Keratinocyte (primary cell): ENCODE data around the gene CREB5.

Experiments
- CTCF ChIP-seq, 3 experiments: IDR thresholded peaks in 1 of 3; conservative IDR thresholded peaks in 1 of 3; optimal IDR thresholded peaks in 1 of 3; 2 replicates in 2 of 3; 3 replicates in 1 of 3; pipeline versions ENCODE3 to v1.5.1; 2011; ENCODE audit warnings: low read length in 3 of 3, mild to moderate bottlenecking in 3 of 3, moderate library complexity in 2 of 3, control low read depth in 1 of 3, inconsistent platforms in 1 of 3; ENCODE audit not compliant: insufficient read depth in 2 of 3; ENCODE audit errors: extremely low read depth in 1 of 3
- EZH2 ChIP-seq: IDR thresholded peaks from one replicate; pipeline ENCODE4 v1.6.1; 2012; ENCODE audit warnings: inconsistent platforms, mild to moderate bottlenecking, low read length, moderate library complexity

GRCh38 chr7:28507525-28508282, 95.4 kb downstream of the CREB5 start:
- TF ChIP-seq EZH2, result no peak
- no peak for TF ChIP-seq CTCF (optimal IDR thresholded peaks at IDR 0.05 in 1 of 3, IDR thresholded peaks at IDR 0.05 in 1 of 3, conservative IDR thresholded peaks at IDR 0.05 in 1 of 3; ENCODE audit: extremely low read depth in 1 of 3, insufficient read depth in 2 of 3, low read length in 3 of 3)
